Trophoblast cell (in vitro differentiated cells and primary cell): ENCODE data around the gene HSPB6.

Experiments used
- DNase-seq, 2 donors: peaks; one replicate each; pipeline ENCODE4 v3.0.0-alpha.2; 2016
- H2AFZ ChIP-seq: 2 replicates; pipeline ENCODE4 v1.6.1; 2013; ENCODE audit warnings: low read length, moderate library complexity, mild to moderate bottlenecking; ENCODE audit not compliant: insufficient read depth, poor library complexity
- H2AK5ac ChIP-seq: 2 replicates; pipeline ENCODE4 v1.6.1; 2013; ENCODE audit warnings: mild to moderate bottlenecking, low read length
- H2BK120ac ChIP-seq: 2 replicates; pipeline ENCODE4 v1.6.1; 2013; ENCODE audit warnings: low read length, mild to moderate bottlenecking, moderate library complexity; ENCODE audit not compliant: insufficient read depth, poor library complexity
- H2BK12ac ChIP-seq: 2 replicates; pipeline ENCODE4 v1.6.1; 2013; ENCODE audit warnings: mild to moderate bottlenecking, low read length, moderate library complexity
- H2BK5ac ChIP-seq: 2 replicates; pipeline ENCODE4 v1.6.1; 2013; ENCODE audit warnings: low read length, low read depth, moderate library complexity, mild to moderate bottlenecking; ENCODE audit not compliant: poor library complexity
- H3K14ac ChIP-seq: 2 replicates; pipeline ENCODE4 v1.6.1; 2013; ENCODE audit warnings: mild to moderate bottlenecking, low read length
- H3K18ac ChIP-seq: 2 replicates; pipeline ENCODE4 v1.6.1; 2013; ENCODE audit warnings: mild to moderate bottlenecking, low read length
- H3K23ac ChIP-seq: 2 replicates; pipeline ENCODE4 v1.6.1; 2013; ENCODE audit warnings: low read length
- H3K27ac ChIP-seq: 2 replicates; pipeline ENCODE4 v1.5.1; 2013; ENCODE audit warnings: low read depth, mild to moderate bottlenecking, inconsistent platforms, low read length, moderate library complexity
- H3K27me3 ChIP-seq: 2 replicates; pipeline ENCODE4 v1.6.1; 2013; ENCODE audit warnings: inconsistent platforms, mild to moderate bottlenecking, low read length, moderate library complexity; ENCODE audit not compliant: insufficient read depth
- H3K36me3 ChIP-seq, 2 experiments: 1 replicate in 1 of 2; 2 replicates in 1 of 2; pipeline ENCODE4 v1.6.1; 2013; ENCODE audit warnings: low read length in 2 of 2, mild to moderate bottlenecking in 2 of 2, moderate library complexity in 1 of 2; ENCODE audit not compliant: insufficient read depth in 2 of 2, control insufficient read depth in 1 of 2
- H3K4ac ChIP-seq: 2 replicates; pipeline ENCODE4 v1.6.1; 2013; ENCODE audit warnings: low read depth, mild to moderate bottlenecking, low read length, moderate library complexity
- H3K4me1 ChIP-seq, 2 experiments: 1 replicate in 1 of 2; 2 replicates in 1 of 2; pipeline ENCODE4 v1.6.1; 2013; ENCODE audit warnings: low read length in 2 of 2, mild to moderate bottlenecking in 2 of 2, moderate library complexity in 1 of 2; ENCODE audit not compliant: insufficient read depth in 2 of 2, control insufficient read depth in 1 of 2
- H3K4me2 ChIP-seq: 2 replicates; pipeline ENCODE4 v1.6.1; 2013; ENCODE audit warnings: inconsistent platforms, mild to moderate bottlenecking, low read length, moderate library complexity
- H3K4me3 ChIP-seq: 2 replicates; pipeline ENCODE4 v1.5.1; 2013; ENCODE audit warnings: mild to moderate bottlenecking, low read depth, low read length, inconsistent platforms
- H3K79me1 ChIP-seq: one replicate; pipeline ENCODE4 v1.6.1; 2013; ENCODE audit warnings: low read length
- H3K79me2 ChIP-seq: 2 replicates; pipeline ENCODE4 v1.6.1; 2013; ENCODE audit warnings: low read length, mild to moderate bottlenecking; ENCODE audit not compliant: control insufficient read depth, insufficient read depth, poor library complexity
- H3K9ac ChIP-seq: 2 replicates; pipeline ENCODE4 v1.6.1; 2013; ENCODE audit warnings: mild to moderate bottlenecking, low read length
- H3K9me3 ChIP-seq: 2 replicates; pipeline ENCODE4 v1.6.1; 2013; ENCODE audit warnings: low read depth, mild to moderate bottlenecking, control low read depth, inconsistent platforms, low read length; ENCODE audit not compliant: insufficient read depth
- H4K12ac ChIP-seq: 2 replicates; pipeline ENCODE4 v1.6.1; 2013; ENCODE audit warnings: low read depth, mild to moderate bottlenecking, low read length, moderate library complexity
- H4K8ac ChIP-seq: 2 replicates; pipeline ENCODE4 v1.6.1; 2013; ENCODE audit warnings: low read depth, mild to moderate bottlenecking, low read length, moderate library complexity
- H4K91ac ChIP-seq: one replicate; pipeline ENCODE4 v1.6.1; 2013; ENCODE audit warnings: low read depth, mild to moderate bottlenecking, low read length, moderate library complexity
- WGBS: extraction: QIAGEN DNeasy Blood & Tissue Kit; methylation state at CpG from one replicate; pipeline ENCODE4 v1.1.7; 2013; ENCODE audit warnings: missing lambda C conversion rate; ENCODE audit not compliant: insufficient read length, insufficient coverage; ENCODE audit errors: extremely low coverage; 5-methylcytosine and 5-hydroxymethylcytosine counted together

Gene HSPB6

DNA sequence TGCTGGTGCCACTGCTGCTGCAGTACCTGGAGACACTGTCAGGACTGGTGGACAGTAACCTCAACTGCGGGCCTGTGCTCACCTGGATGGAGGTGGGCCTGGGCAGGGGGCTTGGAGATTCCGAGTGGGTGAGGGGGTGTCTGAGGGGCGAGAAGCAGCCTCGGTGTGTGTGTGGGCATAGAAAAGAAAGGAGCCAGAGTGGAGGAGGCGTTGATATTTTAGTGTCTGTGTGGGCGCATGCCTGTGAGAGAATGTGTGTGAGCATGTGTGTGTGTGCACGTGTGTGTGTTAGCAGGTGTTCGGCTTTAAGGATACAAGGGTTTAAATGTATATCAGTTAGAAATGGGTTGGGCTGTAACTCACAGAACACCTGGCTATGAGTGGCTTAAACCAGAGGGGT is 22.2 kb upstream of the HSPB6 start:
- Histone ChIP-seq H3K4ac (no peak overlapping the region), H3K79me2 (no peaks in the 10 kb centered on the region), H3K23ac (no peak overlapping the region), H3K4me3 (peak overlapping the region; percentile 12), H3K27ac (no peak overlapping the region), H4K91ac (no peak overlapping the region), H3K4me1 (peaks cover 6 to 18% of the 10 kb centered on the region in 2 experiments), H2BK5ac (no peak overlapping the region), H2AK5ac (no peak overlapping the region), H3K4me2 (no peak overlapping the region), H4K12ac (no peak overlapping the region), H3K27me3 (no peaks in the 10 kb centered on the region), H4K8ac (no peak overlapping the region), H3K18ac (no peak overlapping the region), H3K79me1 (peaks cover 3% of the 10 kb centered on the region), H3K9me3 (peaks cover 2% of the 10 kb centered on the region), H3K9ac (no peak overlapping the region), H2BK120ac (no peak overlapping the region), H3K36me3 (peaks cover 10 to 13% of the 10 kb centered on the region in 2 experiments), H2AFZ (no peak overlapping the region), H3K14ac (no peak overlapping the region), H2BK12ac (no peak overlapping the region)
- DNase-seq: no peak
- WGBS: no CpG with 5 or more reads among the region's 8 CpGs

DNA sequence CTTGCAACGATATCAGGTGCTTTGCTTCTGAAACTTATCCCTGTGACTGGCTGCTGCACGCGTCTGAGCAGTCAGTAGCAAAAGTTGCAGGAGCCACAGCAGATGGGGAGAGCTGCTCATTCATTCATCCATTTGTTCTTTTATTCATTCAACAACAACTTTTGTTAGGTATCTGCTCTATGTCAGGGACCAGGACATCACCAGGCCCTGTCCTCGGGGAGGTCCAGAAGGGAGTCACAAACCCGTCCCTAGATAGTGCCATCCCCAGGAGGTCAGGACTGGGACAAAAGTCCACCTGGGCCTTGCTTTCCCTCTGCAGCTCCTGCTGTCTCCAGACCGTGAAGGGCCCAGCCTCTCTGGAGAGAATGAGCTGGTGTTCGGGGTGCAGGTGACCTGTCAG is 21.1 kb upstream of the HSPB6 start:
- peaks cover 6 to 15% of the 10 kb centered on the region in 2 experiments for H3K4me1 ChIP-seq
- DNase-seq: no peak
- H2AK5ac ChIP-seq: no peak overlapping the region
- H3K79me1 ChIP-seq: peaks cover 3% of the 10 kb centered on the region
- peaks cover 10 to 13% of the 10 kb centered on the region in 2 experiments for H3K36me3 ChIP-seq
- H4K12ac ChIP-seq: no peak overlapping the region
- no peak overlapping the region for H3K4me2 ChIP-seq
- no peak overlapping the region for H3K14ac ChIP-seq
- no CpG with 5 or more reads among the region's 7 CpGs for WGBS
- no peaks in the 10 kb centered on the region for H3K79me2 ChIP-seq
- H4K91ac ChIP-seq: no peak overlapping the region
- no peak overlapping the region for H3K23ac ChIP-seq
- no peak overlapping the region for H3K4me3 ChIP-seq
- H4K8ac ChIP-seq: no peak overlapping the region
- no peak overlapping the region for H2BK120ac ChIP-seq
- H2AFZ ChIP-seq: no peak overlapping the region
- no peak overlapping the region for H2BK5ac ChIP-seq
- H3K9me3 ChIP-seq: peaks cover 1% of the 10 kb centered on the region
- H3K27me3 ChIP-seq: no peaks in the 10 kb centered on the region
- no peak overlapping the region for H3K18ac ChIP-seq
- H3K9ac ChIP-seq: no peak overlapping the region
- H2BK12ac ChIP-seq: no peak overlapping the region
- H3K4ac ChIP-seq: no peak overlapping the region
- no peak overlapping the region for H3K27ac ChIP-seq

DNA sequence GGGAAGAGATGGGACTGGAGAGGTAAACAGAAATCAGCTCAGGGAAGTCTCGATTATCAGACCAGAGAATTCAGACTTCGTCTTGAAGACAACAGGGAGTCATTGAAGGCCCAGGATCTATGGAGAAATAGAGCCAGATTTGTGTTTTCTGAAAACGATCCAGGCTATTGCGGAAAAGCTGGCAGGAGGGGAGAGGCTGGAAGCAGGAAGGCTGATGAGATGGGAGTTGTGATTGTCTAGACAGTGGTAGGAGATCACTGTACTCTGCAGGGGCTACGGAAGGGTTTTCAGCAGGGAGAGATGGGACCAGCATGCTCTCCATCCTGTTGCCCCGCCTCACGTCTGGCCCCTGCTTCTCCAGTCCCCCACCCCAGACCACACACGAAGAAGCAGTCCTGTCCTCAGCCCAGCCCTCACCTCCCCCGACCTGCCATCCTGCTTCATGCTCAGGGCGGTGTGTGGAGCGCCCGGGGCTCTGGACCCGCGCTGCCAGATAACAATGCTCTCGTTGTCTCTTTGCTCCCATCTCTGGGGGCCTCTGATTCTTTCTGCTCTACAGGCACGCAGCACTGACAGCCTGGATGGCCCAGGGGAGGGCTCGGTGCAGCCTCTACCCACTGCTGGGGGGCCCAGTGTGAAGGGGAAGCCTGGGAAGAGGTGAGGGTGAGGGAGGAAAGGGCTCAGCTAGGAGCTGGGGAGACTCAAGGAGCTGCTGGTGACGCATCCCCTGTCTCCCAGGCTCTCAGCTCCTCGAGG is 20.4 kb upstream of the HSPB6 start:
- H3K36me3 ChIP-seq: peaks cover 7 to 9% of the 10 kb centered on the region in 2 experiments
- H3K14ac ChIP-seq: no peak overlapping the region
- no peaks in the 10 kb centered on the region for H3K27me3 ChIP-seq
- H3K18ac ChIP-seq: no peak overlapping the region
- no peak for DNase-seq
- H2BK5ac ChIP-seq: no peak overlapping the region
- H3K23ac ChIP-seq: no peak overlapping the region
- no peak overlapping the region for H3K9ac ChIP-seq
- peaks cover 3% of the 10 kb centered on the region for H3K79me1 ChIP-seq
- H3K4me2 ChIP-seq: peak overlapping the region; percentile 14
- H3K4me1 ChIP-seq: peaks cover 6 to 15% of the 10 kb centered on the region in 2 experiments
- no peak overlapping the region for H2BK120ac ChIP-seq
- WGBS: no CpG with 5 or more reads among the region's 19 CpGs
- H2BK12ac ChIP-seq: no peak overlapping the region
- H3K27ac ChIP-seq: no peak overlapping the region
- no peak overlapping the region for H3K4me3 ChIP-seq
- H2AK5ac ChIP-seq: no peak overlapping the region
- H3K4ac ChIP-seq: no peak overlapping the region
- no peak overlapping the region for H4K12ac ChIP-seq
- H4K8ac ChIP-seq: no peak overlapping the region
- no peak overlapping the region for H2AFZ ChIP-seq
- no peak overlapping the region for H4K91ac ChIP-seq
- no peaks in the 10 kb centered on the region for H3K9me3 ChIP-seq
- H3K79me2 ChIP-seq: no peaks in the 10 kb centered on the region

DNA sequence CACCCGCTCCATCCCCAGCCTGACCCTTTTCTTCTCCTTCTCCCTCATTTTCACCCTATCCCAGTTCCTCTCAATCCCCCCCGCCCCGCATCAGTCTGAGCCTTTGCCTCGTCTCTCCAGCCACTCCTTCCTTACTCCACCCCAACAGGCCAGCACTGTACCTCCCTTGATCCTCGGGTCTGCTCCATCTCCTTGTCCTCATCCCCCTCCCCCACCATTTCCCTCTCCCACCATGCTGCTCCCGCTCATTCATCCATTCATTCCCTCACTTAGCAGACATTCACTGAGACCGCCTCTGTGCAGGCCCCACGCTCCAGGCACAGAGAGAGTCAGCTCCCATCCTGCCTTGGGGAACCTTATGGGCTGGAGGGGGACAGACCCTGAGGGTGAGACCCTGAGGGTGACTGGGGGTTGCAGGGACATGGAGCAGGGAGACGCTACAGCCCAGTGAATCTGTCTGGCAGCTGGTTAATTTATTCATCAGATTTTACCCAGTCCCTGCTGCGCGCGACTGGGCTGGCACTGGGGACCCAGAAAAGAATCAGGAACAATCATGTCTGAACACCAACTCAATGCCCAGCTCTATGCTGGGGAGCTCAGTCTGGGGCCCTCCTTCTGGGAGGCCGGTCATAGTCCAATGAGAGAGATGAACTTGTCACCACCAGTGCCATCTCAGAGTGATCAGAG is 19.4 kb upstream of the HSPB6 start:
- Histone ChIP-seq H3K4me2 (peak overlapping the region; percentile 80), H3K4me3 (no peak overlapping the region), H4K12ac (no peak overlapping the region), H3K36me3 (peaks cover 5 to 8% of the 10 kb centered on the region in 2 experiments), H3K4ac (no peak overlapping the region), H3K23ac (no peak overlapping the region), H2AK5ac (no peak overlapping the region), H2AFZ (no peak overlapping the region), H3K79me1 (peaks cover 3% of the 10 kb centered on the region), H3K27me3 (no peaks in the 10 kb centered on the region), H2BK120ac (no peak overlapping the region), H4K8ac (no peak overlapping the region), H3K79me2 (no peaks in the 10 kb centered on the region), H3K18ac (no peak overlapping the region), H3K14ac (no peak overlapping the region), H2BK12ac (no peak overlapping the region), H2BK5ac (no peak overlapping the region), H3K9me3 (no peaks in the 10 kb centered on the region), H3K9ac (no peak overlapping the region), H4K91ac (peak overlapping the region; percentile 25), H3K4me1 (peaks cover 6 to 15% of the 10 kb centered on the region in 2 experiments), H3K27ac (no peak overlapping the region)
- DNase-seq: no peak
- no CpG with 5 or more reads among the region's 13 CpGs for WGBS
